Hematopoietic multipotent progenitor cell (in vitro differentiated cells): ENCODE data around the gene TNNI2. TPM values are rescaled to one million over a fixed set of nuclear protein-coding genes. Genes with fewer than 3 reads are reported as not detected.
A peak's percentile ranks its signal among the peaks of the same experiment; 100 is the strongest.
"Not testable (repeated sequence)": the region's sequence is repeated elsewhere in the genome, so short reads cannot be mapped to it uniquely, and the experiment has no call there.

Source experiments
- DNase-seq, 3 donors: peaks; one replicate each; pipeline ENCODE4 v3.0.0-alpha.2; 2011 to 2015; ENCODE audit warnings: low read depth in 2 of 3, low spot score in 2 of 3
- total RNA-seq: library from RNA; depleted of rRNA; stranded (reverse); fragments of >200 nt; gene quantifications from one replicate; pipeline ENCODE4 v1.2.3, GENCODE V29; 2012

The TNNI2 gene
- 1.3 TPM for total RNA-seq

- no peak for DNase-seq
Observed at GRCh38 chr11:1838426-1839144, at the start of gene TNNI2. TNNI2 (plus strand) TSS chr11:1838981; CDS start chr11:1839697, 716 bp downstream.

GRCh38 chr11:1791912-1792311, 46.9 kb upstream of the TNNI2 start:
- no peak for DNase-seq

GRCh38 chr11:1792461-1792860, 46.3 kb upstream of the TNNI2 start:
- no peak for DNase-seq

- no peak for DNase-seq
Observed at GRCh38 chr11:1793081-1793480, 45.7 kb upstream of the TNNI2 start.

GRCh38 chr11:1796413-1797011, 42.3 kb upstream of the TNNI2 start:
- no peak for DNase-seq

GRCh38 chr11:1797391-1798125, 41.2 kb upstream of the TNNI2 start:
- no peak for DNase-seq

GRCh38 chr11:1803246-1803645, 35.5 kb upstream of the TNNI2 start:
- DNase-seq, result no peak

- not testable (repeated sequence) for DNase-seq
Observed at GRCh38 chr11:1803835-1804519, 34.8 kb upstream of the TNNI2 start.

GRCh38 chr11:1805525-1805924, 33.3 kb upstream of the TNNI2 start:
- DNase-seq, result no peak

GRCh38 chr11:1807264-1807995, 31.4 kb upstream of the TNNI2 start:
- DNase-seq, result peak in 2 of 3 donors; percentile 36 to 62

GRCh38 chr11:1810761-1811160, 28.0 kb upstream of the TNNI2 start:
- no peak for DNase-seq

- DNase-seq, result no peak
Observed at GRCh38 chr11:1812274-1812673, 26.5 kb upstream of the TNNI2 start.

GRCh38 chr11:1812801-1813200, 26.0 kb upstream of the TNNI2 start:
- DNase-seq, result no peak

GRCh38 chr11:1813356-1813755, 25.4 kb upstream of the TNNI2 start:
- DNase-seq, result not testable (repeated sequence)

GRCh38 chr11:1814691-1815090, 24.1 kb upstream of the TNNI2 start:
- no peak for DNase-seq

- DNase-seq, result no peak
Observed at GRCh38 chr11:1815311-1815710, 23.5 kb upstream of the TNNI2 start.

GRCh38 chr11:1815751-1816150, 23.0 kb upstream of the TNNI2 start:
- DNase-seq, result no peak

- DNase-seq, result no peak
Observed at GRCh38 chr11:1817000-1817399, 21.8 kb upstream of the TNNI2 start.

- no peak for DNase-seq
Observed at GRCh38 chr11:1817511-1817910, 21.3 kb upstream of the TNNI2 start.

GRCh38 chr11:1819074-1819473, 19.7 kb upstream of the TNNI2 start:
- DNase-seq, result no peak
